ENCODE data around the gene TMC7.

Gene TMC7

DNA sequence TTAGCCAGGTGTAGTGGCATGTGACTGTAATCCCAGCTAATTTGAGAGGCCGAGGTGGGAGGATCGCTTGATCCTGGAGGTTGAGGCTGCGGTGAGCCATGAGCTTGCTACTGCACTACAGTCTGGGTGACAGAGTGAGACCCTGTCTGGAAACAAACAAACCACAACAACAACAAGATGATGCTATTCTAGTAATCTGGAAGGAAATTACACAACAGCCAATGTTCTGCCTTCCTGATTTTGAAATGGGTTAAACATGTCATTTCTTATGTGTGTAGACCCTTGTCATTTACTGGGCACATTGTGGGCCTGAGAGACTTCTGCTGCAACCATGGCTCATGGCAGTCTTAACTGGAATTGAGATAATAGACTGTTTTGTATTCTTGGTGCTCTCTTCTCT is 89.6 kb downstream of the TMC7 start:
- H3K36me3 ChIP-seq (ENCODE audit: low read length) = no peaks in the 10 kb centered on the region
- H3K79me2 ChIP-seq (ENCODE audit: insufficient read depth, low read length) = no peaks in the 10 kb centered on the region
- H3K9me2 ChIP-seq (replicated peaks; ENCODE audit: insufficient read depth, low read length) = no peaks in the 10 kb centered on the region
- no peak overlapping the region for H3K9ac ChIP-seq (ENCODE audit: low read length)
- no peak overlapping the region for H3K27ac ChIP-seq (ENCODE audit: low read depth, low read length)
- H3K9me3 ChIP-seq (ENCODE audit: insufficient read depth, low read length) = no peaks in the 10 kb centered on the region
- H3F3A ChIP-seq (ENCODE audit: insufficient read depth) = 0 out of 2 replicates have a peak, but pooled peaks cover 4% of the 10 kb centered on the region
- TF ChIP-seq EZH2phosphoT487 (conservative IDR thresholded peaks at IDR 0.05; ENCODE audit: low read length) = no peak
- TF ChIP-seq, protein P1, sequence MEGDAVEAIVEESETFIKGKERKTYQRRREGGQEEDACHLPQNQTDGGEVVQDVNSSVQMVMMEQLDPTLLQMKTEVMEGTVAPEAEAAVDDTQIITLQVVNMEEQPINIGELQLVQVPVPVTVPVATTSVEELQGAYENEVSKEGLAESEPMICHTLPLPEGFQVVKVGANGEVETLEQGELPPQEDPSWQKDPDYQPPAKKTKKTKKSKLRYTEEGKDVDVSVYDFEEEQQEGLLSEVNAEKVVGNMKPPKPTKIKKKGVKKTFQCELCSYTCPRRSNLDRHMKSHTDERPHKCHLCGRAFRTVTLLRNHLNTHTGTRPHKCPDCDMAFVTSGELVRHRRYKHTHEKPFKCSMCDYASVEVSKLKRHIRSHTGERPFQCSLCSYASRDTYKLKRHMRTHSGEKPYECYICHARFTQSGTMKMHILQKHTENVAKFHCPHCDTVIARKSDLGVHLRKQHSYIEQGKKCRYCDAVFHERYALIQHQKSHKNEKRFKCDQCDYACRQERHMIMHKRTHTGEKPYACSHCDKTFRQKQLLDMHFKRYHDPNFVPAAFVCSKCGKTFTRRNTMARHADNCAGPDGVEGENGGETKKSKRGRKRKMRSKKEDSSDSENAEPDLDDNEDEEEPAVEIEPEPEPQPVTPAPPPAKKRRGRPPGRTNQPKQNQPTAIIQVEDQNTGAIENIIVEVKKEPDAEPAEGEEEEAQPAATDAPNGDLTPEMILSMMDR (IDR thresholded peaks at IDR 0.05; ENCODE audit: insufficient read depth, low read length, poor library complexity, severe bottlenecking) = no peak
- H3K27me3 ChIP-seq (ENCODE audit: low read length) = no peaks in the 10 kb centered on the region
- H3K4me2 ChIP-seq (ENCODE audit: low read depth, low read length, poor library complexity, severe bottlenecking) = no peak overlapping the region
- H3K4me3 ChIP-seq (ENCODE audit: insufficient read depth, low read length, poor library complexity, severe bottlenecking) = no peak overlapping the region
- no peak overlapping the region for H2AFZ ChIP-seq (ENCODE audit: low read depth, low read length, severe bottlenecking)
- H4K20me1 ChIP-seq (ENCODE audit: low read depth, low read length) = no peaks in the 10 kb centered on the region

GRCh38 chr16:19073863-19074262 is 90.1 kb downstream of the TMC7 start:
- Histone ChIP-seq H3K27ac (ENCODE audit: low read depth, low read length) (no peak overlapping the region), H3K4me3 (ENCODE audit: insufficient read depth, low read length, poor library complexity, severe bottlenecking) (no peak overlapping the region), H3K9me3 (ENCODE audit: insufficient read depth, low read length) (no peaks in the 10 kb centered on the region), H3K9ac (ENCODE audit: low read length) (no peak overlapping the region), H3K36me3 (ENCODE audit: low read length) (no peaks in the 10 kb centered on the region), H3F3A (ENCODE audit: insufficient read depth) (0 out of 2 replicates have a peak, but pooled peaks cover 2% of the 10 kb centered on the region), H3K27me3 (ENCODE audit: low read length) (no peaks in the 10 kb centered on the region), H2AFZ (ENCODE audit: low read depth, low read length, severe bottlenecking) (no peak overlapping the region), H3K79me2 (ENCODE audit: insufficient read depth, low read length) (no peaks in the 10 kb centered on the region), H3K4me2 (ENCODE audit: low read depth, low read length, poor library complexity, severe bottlenecking) (no peak overlapping the region), H3K9me2 (replicated peaks; ENCODE audit: insufficient read depth, low read length) (no peaks in the 10 kb centered on the region), H4K20me1 (ENCODE audit: low read depth, low read length) (no peaks in the 10 kb centered on the region)
- TF ChIP-seq, protein P1 (IDR thresholded peaks at IDR 0.05; ENCODE audit: insufficient read depth, low read length, poor library complexity, severe bottlenecking) = no peak
- TF ChIP-seq EZH2phosphoT487 (conservative IDR thresholded peaks at IDR 0.05; ENCODE audit: low read length) = no peak

- Histone ChIP-seq H3K27ac (ENCODE audit: low read depth, low read length) (no peak overlapping the region), H3K4me2 (ENCODE audit: low read depth, low read length, poor library complexity, severe bottlenecking) (no peak overlapping the region), H3K9ac (ENCODE audit: low read length) (no peak overlapping the region), H2AFZ (ENCODE audit: low read depth, low read length, severe bottlenecking) (no peak overlapping the region), H4K20me1 (ENCODE audit: low read depth, low read length) (no peaks in the 10 kb centered on the region), H3F3A (ENCODE audit: insufficient read depth) (no peaks in the 10 kb centered on the region), H3K4me3 (ENCODE audit: insufficient read depth, low read length, poor library complexity, severe bottlenecking) (no peak overlapping the region), H3K79me2 (ENCODE audit: insufficient read depth, low read length) (no peaks in the 10 kb centered on the region), H3K9me2 (replicated peaks; ENCODE audit: insufficient read depth, low read length) (no peaks in the 10 kb centered on the region), H3K27me3 (ENCODE audit: low read length) (no peaks in the 10 kb centered on the region), H3K9me3 (ENCODE audit: insufficient read depth, low read length) (no peaks in the 10 kb centered on the region; the same call in 1 of the 2 replicates), H3K36me3 (ENCODE audit: low read length) (peaks cover 5% of the 10 kb centered on the region; the same call in 1 of the 2 replicates)
- no peak for TF ChIP-seq EZH2phosphoT487 (conservative IDR thresholded peaks at IDR 0.05; ENCODE audit: low read length)
- TF ChIP-seq, protein P1 (IDR thresholded peaks at IDR 0.05; ENCODE audit: insufficient read depth, low read length, poor library complexity, severe bottlenecking) = no peak
Measured at GRCh38 chr16:19075511-19075910, 91.8 kb downstream of the TMC7 start.

All from SU-DHL-6 (cell line).